NCI-H146 treated with DMSO at 0.1 percent for 48 hours (cell line): ENCODE data around the gene SH3RF3.

Source experiments
- DNase-seq: peaks from one replicate; lab custom pipeline; 2025; ENCODE audit not compliant: unreplicated experiment; lab: John Stamatoyannopoulos, UW

Gene SH3RF3

DNA sequence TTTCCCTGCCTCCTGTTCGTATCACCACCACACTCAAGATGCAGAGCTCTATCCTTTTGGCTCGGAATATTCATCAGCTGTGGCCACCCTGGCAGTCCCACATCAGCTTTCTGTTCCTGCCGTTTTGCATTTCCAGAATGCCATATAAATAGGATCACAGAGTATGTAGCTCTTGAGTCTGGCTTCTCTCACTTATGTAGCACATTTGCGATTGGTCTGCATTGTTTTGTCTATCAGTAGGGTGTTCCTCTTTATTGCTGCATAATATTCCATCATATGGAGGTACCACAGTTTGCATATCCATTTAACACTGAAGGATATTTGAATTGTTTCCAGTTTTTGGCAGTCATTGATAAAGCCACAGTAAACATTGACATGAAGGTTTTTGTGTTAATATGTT, 104.6 kb downstream of the SH3RF3 start:
- no peak for DNase-seq

DNA sequence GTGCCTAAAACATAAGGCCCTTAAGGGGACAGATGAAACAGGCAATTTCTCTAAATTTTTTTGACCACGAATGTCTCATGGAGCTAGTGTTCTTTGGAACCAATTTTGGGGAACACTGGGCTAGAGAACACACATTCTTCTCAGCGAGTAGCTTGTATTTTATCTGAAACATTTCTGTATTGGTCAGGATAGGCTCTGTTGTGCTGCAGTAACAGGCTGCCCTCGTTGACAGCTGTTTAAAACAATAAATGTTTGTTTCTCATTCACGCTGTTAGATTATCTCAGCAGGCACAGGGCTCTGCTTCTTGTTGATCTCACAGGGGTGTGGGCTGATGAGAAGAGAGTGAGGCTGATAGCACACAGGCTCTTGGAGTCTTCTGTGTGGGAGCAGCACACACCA, 105.3 kb downstream of the SH3RF3 start:
- DNase-seq: no peak

DNA sequence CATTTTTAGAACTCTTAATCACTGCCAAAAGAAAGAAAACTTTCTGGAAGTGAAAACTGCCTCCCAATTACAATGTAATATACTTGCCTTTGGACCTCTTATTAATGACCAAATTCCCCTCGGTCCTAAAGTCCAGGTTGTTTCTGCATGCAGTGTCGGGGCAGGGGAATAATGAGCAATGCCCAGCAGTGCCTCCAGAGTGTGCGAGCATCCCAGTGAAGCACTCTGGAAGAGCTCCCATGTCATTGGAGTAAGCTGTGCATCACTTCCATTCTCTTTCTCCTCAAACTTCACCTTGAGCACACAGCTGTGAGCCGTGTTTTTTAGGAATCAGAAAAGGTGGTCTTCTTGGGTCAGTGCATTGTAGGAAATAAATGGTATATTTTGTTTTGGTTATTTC, 107.1 kb downstream of the SH3RF3 start:
- DNase-seq: no peak

DNA sequence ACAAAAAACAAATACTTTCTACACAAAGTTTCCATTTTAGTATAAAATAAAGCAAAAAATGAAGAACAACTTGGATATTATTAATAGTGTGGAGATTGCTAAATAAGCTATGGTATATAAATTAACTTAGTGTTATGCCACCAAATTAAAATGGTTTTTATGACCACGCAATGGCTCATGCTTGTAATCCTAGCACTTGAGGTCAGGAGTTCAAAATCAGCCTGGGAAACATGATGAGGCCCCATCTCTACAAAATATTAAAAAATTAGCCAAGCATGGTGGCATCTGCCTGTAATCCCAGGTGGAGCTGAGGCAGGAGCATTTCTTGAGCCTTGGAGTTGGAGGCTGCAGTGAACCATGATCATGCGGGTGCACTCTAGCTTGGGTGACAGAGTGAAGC, 108.8 kb downstream of the SH3RF3 start:
- DNase-seq: no peak

DNA sequence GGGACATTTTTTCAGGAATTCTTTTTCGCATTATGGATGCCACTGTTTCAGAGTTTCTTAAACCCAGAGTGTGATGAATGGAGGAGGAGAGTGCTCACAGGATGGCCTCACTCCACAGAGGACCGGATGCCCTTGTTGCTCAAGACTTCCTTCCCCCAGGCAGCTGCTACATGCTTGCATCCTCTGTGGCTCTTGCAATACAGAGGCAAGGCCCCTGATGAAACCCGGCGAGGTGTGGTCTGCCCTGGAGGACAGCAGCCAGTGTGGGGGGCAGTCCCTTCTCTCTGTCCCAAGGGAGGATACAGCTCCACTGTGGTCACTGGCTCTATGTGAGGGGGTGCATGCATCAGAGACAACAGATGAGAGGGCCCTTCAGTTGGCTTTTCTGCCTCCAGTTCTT, 109.6 kb downstream of the SH3RF3 start:
- DNase-seq: no peak

DNA sequence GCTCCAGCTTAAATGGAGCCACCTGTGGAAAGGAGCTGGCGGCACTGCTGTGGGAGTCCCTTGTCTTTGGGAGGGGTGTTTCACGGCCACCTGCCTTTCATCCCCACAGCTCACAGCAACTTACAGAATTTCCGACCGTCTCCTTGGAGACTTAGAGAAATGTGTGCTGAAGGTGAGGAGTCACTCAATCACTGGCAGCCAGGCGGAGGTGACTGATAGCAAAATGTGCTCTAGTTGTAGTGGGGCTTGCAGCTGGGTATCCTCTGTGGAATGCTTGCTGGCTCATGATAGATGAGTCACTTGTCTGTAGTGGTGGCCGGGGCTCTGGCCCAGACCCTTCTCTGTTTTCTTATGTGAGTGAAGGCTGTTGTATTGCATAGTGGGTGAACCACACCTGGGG, 110.7 kb downstream of the SH3RF3 start:
- DNase-seq: no peak

DNA sequence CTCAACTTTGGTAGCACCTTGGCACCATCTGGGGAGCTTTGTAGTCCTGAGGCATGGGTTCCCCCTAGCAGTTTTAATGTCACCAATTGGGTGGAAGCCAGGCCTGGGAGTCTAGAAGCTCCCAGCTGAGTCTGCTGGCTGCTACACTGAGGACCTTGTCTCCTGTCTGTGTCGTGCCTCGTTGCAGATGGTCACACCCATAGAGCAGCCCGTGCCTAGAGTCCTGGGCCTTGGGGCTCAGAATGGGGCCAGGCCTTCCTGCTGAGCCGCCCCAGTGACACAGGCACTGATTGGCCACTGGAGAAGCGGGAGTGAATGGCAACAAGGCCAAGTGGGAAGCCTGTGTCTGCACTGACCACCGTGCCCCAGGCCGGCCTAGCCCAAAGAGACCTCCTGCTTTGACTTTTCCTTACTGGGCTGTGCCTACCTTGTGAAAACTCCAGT, 113.2 kb downstream of the SH3RF3 start:
- no peak for DNase-seq

DNA sequence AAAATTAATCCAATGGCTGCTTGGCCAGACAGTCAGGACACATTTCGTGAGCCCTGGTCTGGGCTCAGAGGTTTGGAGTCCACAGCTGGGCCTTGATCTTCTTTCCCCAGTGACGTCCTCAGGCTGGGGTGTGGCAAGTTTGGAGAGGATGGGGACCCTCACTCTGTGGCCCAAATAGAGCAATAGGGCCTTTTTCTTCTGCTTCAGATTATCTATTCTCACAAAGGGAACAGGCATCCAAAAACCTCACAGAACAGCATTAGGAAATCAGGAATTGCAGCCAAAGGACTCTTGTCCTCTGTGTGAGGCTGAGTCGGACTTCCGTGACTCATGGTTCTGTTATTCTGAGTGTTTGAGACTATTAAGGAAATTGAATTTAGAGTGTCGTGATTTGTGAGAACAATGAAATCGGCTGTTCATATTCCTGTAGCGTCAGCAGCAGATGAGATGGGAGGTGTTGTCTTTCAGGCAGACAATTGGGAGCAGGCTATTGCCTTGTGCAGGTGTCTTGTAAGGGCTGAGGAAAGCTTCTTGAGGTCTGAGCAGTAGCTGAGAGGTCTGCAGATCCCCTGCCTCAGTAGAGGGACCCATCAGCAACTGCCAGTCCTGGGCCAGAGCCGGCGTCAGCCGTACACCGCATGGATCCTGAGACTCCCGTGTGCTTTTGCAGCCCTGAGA, 113.8 kb downstream of the SH3RF3 start:
- DNase-seq: no peak

DNA sequence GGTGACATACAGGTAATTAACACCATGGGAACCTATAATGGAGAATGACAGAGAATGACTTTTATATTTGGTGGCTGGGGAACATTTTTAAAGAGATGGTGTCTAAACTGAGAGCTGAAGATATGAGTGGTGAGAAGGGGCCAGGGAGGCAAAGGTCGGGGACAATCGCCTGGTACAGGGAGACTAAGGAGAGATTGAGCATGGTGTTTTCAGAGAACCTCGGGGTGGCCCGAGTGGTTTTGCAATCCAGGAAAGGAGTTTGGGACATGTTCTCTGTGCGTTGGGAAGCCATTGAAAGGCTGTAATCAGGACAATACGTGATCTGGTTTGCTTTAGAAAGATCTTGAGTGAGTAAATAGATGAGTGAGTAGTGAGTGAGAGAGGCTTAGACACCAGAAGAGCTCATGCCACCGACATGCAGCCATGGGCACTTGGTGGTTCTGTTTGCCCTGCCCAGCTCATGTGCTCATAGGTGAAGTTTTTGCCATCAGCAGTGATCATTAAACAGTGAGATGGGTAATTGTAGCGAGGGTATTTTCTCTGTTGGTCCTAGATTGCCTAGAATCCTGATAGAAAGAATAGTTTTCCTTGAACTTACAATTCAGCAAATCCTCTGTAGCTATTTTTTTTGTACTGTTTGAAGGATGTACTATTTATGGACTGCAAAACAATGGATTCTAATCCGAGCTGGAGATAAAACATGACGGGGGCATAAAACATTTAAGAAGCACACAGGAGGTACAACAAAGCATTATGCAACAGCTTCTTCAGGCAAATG, 114.7 kb downstream of the SH3RF3 start:
- no peak for DNase-seq

DNA sequence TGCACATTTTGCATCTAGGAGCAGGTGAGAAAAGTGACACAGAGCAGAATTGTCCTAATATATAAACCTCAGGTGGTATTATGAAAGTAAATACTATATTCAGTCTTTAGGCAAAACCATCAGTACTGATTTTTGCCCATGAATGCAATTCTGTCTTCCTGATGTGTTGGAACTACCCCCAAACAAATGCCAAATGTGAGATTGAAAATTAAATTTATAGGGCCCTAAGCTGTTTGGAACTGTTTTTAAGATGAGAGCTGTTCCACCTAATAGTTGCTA, 115.2 kb downstream of the SH3RF3 start:
- no peak for DNase-seq

DNA sequence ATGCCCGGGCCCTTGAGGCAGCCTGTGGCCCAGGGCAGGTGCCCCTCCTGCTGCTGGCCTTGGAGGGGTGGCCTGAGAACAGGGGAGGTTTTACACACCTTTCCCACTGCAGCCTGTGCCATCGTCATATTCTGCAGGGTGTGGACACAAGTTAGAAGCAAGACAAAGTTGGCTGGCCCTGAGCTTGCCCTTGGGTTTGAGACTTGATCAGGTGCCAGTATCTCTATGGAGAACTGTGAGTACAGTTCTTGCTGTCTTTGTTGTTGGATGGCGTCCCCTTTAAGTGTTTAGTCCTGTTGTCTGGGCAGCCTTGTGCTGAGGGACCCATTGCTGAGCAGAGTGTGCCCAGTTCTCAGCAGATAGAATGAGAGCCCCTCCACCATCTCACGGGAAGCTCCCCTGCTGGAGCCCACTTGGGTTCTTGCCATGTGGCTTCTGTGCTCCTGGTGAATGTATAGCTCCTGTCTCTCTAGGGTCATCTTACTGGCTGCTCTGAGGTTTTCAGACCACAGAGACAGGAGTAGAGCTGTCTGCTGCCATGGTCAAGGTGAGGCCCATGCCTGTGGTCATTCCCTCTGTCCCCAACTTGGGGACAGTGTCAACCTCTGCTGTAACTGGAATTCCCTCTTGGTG, 115.9 kb downstream of the SH3RF3 start:
- DNase-seq: no peak

DNA sequence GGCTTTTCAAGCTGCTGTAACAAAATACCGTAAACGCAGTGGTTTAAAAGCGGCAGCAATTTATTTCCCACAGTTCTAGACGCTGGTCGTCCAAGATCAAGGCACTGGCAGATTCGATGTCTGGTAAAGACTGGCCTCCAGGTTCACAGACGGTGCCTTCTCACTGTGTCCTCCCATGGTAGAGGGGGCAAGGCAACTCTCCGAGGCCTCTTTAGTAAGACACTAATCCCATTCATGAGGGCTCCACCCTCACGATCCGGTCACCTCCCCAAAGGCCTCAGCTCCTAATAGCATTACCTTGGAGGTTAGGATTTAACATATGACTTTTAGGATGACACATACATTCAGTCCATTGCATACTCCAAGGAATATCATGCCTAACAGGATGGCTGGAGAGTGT, 117.2 kb downstream of the SH3RF3 start:
- DNase-seq: no peak

DNA sequence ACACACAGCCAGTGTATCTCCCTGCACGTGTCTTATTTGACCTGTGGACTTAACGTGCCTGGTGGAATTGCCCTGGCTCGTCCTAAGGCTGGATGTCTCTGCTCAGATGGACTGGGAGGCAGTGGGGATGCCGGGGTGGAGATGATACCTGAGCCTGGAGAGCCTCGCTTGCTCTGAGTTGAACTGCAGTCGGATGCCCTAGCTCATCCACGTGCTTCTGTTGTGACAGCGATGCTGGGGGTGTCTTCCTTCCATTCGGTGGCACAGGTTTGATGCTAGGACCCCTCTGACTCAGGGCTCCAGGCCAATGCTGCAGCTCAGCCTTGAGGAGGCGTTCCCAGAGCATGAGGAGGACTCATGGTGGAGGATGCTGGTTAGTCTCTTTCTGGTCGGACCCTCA, 117.6 kb downstream of the SH3RF3 start:
- DNase-seq: no peak

DNA sequence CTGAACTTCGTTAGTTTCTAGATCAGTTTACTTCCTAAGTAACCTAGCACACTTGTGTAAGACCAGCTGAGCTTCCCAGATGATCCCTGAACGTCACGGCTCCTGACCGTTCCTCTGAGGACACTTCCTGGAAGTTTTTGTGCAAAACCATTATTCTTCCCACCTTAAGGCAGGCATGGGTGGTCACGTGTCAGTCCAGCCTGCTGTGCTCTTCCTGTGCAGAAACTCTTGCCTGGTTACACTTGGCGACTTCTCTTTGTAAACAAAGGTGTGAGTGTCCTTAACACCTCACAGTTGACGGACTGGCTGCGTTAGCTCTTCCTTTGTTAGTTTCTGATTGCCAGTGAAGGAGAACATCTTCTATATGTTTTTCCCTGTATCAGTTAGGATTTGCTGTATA, 118.3 kb downstream of the SH3RF3 start:
- no peak for DNase-seq

DNA sequence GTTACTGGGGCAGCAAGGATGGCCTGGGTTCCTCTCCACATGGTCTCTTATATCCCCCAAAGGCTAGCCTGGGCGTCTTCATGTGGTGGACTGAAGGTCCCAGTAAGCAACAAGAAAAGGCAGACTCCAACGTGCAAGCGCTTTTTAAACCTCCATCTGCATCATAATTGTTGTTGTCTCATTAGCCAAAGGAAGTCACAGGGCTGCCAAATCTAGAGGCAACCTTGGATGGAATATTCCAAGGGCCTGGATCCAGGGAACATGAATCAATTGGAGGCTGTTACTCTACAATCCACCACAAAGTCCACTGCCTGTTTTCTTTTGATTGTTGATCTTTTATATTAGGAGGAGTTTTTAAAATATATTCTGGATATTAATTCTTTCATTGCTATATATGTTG, 118.8 kb downstream of the SH3RF3 start:
- DNase-seq: no peak

DNA sequence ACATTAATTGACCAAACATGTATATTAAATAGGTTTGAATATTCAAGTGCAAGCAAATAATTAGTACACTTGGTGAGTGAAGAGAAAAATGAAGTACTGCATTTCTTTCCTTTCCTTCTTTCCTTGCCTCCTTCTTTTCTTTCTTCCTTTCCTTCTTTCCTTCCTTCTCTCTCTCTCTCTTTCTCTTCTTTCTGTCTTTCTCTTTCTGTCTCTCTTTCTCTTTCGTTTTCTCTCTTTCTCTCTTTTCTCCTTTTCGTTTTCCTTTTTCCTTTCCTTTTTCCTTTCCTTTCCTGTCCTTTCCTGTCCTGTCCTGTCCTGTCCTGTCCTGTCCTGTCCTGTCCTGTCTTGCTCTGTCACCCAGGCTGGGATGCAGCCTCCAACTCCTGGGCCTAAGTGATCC, 119.6 kb downstream of the SH3RF3 start:
- no peak for DNase-seq

DNA sequence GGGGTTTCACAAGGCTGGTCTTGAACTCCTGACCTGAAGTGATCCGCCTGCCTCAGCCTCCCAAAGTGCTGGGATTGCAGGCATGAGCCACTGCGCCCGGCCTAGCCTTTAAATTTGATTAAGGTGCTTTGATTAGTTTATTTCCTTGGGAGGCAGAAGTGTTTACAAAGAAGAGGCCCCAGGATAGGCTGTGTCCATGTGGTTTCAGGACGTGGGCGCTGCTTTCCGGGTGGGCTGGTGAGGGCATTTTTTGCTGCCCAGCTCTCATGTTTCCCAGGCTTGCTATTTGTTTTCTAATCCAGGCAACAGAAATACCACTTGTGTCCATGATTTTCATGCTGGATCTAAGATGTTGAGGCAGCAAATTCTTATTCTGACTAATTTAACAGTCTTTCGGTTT, 124.2 kb downstream of the SH3RF3 start:
- DNase-seq: no peak

DNA sequence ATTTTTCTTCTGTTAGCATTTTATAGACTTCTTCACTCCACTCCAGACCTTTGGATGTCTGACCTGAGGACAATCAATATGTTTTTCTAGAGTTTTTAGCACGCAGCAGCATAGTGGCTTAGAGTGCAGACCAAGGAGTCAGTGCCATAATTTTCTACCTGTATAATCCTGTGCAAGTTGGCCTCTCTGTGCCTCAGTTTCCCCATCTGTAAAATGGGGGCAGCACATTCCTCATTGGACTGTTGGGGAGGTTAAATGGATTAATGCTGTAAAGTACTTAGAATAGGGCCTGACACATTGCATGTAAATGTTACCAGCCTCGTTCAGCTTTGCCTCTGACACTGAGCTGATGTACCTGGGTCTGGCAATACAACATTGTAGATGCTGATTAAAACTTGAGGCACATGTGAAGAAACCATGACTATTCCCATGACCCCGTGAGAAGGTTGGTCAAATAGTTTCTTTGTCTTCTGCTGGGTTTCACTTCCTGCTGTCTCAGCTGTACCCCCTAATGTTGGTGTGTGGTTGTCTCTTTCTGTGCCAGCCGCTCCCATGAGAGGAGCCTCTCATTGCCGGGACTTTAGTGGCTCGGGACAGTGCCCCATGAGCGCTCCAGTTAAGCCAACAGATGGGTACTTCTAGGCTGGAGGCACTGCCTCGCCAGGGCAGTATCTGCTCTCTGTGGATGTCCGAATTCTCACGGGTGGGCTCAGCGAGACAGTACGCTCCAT, 125.3 kb downstream of the SH3RF3 start:
- no peak for DNase-seq

DNA sequence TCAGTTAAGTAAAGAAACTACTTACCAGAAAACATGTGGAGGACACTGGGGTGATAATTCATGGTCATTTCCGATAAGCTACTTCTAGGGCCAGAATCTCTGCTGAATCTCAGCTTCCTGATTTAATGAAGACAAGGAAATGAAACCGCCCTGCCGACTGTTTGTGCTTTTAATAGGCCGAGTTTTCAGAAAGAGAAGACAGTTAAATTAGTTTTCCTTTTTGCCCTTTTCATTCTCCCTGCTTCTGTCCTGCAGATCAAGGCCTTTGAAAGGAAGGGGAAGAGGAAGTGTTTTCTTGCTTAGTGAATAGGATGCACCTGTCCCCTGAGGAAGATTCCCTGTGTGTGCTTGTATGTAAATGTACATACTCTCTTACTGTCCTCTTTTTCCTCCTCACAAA, 126.6 kb downstream of the SH3RF3 start:
- no peak for DNase-seq

DNA sequence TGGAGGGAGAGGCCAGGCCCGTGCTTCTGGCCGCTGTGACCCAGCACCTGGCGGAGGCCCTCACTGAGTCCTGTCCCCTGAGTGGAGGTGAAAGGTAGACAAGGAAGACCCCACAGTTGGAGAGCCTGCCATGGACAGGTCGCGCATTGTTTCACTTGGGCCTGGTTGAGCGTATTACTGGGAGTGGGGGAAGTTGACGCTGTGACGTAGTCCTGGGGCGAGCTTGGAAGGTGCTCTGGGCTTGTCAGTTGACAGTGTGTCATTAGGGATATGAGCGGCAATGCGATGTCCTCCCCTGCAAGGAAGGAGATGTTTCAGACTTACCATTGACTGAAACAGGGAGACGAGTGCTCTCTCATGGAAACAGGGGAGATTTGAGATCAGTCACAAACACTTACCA, 127.1 kb downstream of the SH3RF3 start:
- no peak for DNase-seq

DNA sequence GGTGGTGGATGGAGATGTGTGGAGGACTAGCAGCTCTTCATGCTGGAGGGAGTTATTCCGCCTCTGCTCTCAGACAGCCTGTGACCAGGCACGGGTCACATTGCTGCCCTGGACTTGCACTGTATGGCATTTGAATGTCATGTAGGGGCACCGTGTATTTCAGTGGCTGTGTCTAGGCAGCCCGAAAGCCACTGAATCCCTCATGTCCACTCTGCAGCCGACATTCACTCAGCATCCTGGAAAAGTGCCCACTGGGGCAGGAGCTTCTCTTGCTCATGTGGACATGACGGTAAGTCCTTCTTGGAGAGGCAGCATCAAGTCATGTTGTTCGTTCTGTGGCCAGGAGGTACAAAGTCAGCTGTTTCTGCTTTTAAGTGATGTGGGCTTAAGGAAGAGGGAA, 127.9 kb downstream of the SH3RF3 start:
- no peak for DNase-seq

DNA sequence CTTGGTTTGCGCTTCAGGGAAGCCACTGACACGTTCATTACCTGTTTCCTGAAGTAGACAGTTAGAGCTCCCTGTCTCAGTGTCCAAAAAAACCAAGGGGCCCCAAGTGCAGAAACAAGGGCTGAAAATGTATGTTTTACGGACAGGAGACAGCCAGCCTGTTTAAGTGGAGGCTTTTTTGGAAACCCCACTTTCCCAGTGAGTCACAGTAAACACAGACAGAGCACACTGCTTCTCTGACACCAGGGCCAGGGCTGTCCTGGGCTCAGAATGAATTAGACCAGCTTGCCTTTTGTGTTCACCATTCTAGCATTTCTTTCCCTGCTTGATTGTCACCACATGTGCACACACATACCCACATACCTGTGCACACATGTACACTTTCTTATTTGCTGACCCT, 128.6 kb downstream of the SH3RF3 start:
- DNase-seq: no peak
